ENCODE results near the gene NCAM1.

DNA sequence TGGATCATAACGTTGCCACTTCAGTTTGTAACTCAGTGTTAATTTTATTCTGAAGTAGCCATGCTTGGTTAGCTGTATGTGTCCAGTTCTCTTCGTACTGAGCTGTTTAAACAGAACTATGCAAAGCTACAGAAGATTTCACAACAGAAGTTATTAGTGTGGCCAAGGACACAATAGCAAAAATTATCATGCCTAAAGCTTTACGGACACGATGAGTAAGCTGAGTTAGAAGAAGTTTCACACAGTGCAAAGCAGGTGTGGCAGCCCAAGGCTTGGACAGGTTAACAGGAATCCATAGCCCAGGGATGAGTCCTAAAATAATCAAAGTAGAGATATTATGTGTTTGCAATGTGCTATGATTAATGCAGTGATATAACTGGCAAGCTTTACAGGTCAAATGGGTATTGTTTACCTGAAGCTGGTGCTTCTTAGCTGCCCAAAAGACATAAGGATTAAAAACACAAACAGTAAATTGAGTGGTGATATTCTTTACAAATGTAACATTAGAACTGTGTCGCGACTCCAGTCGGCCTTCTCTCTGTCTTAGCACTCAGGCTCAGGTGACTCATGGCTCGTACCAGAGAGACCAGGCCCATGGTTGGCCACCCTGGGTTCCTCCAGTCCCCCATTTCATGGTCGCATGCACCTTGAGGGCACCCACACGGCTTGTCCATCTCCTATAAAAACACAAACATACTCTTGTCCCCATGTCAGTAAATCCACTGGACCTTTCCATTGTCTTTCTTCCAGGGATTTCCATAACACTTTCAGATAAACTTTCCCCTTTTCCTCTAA lies 35.5 kb upstream of the NCAM1 start:
- TF ChIP-seq HDGF (IDR thresholded peaks at IDR 0.05; ENCODE audit: borderline replicate concordance) (no peak), NFRKB (IDR thresholded peaks at IDR 0.05) (no peak), SP1 (IDR thresholded peaks at IDR 0.05) (no peak), FOXM1 (IDR thresholded peaks at IDR 0.05; ENCODE audit: borderline replicate concordance) (no peak), TARDBP (IDR thresholded peaks at IDR 0.05) (no peak), CTBP1 (IDR thresholded peaks at IDR 0.05; ENCODE audit: borderline replicate concordance) (no peak), SUZ12 (IDR thresholded peaks at IDR 0.05) (no peak), FOXK2 (IDR thresholded peaks at IDR 0.05) (no peak), ZNF384 (IDR thresholded peaks at IDR 0.05) (no peak), ARNT (IDR thresholded peaks at IDR 0.05) (no peak), FOXA1 (IDR thresholded peaks at IDR 0.05) (no peak), BHLHE40 (IDR thresholded peaks at IDR 0.05; ENCODE audit: borderline replicate concordance) (no peak), L3MBTL2 (conservative IDR thresholded peaks at IDR 0.05) (no peak)
